Measurements from ENCODE around the gene GCK.

GCK gene

GRCh38 chr7:44124822-44125202 lies 64.4 kb downstream of the GCK start:
- FAIRE-seq (no peak), DNase-seq (ENCODE audit: insufficient read length, low spot score) (no peak)

GRCh38 chr7:44123190-44124003 lies 65.8 kb downstream of the GCK start, which contains the start of gene POLD2:
Gene POLD2 (minus strand): TSS chr7:44123548. CDS start chr7:44122053, 1,495 bp downstream.
- peak; percentile 94 for FAIRE-seq
- peak; percentile 100 for DNase-seq (ENCODE audit: insufficient read length, low spot score)

- DNase-seq (ENCODE audit: insufficient read length, low spot score) (no peak), FAIRE-seq (peak; percentile 21)
Observed at GRCh38 chr7:44122529-44122928, 66.7 kb downstream of the GCK start.

GRCh38 chr7:44121761-44122420 lies 67.3 kb downstream of the GCK start:
- DNase-seq (ENCODE audit: insufficient read length, low spot score) (no peak), FAIRE-seq (no peak)

- no peak for DNase-seq (ENCODE audit: insufficient read length, low spot score)
Observed at GRCh38 chr7:44120395-44120794, 68.8 kb downstream of the GCK start.

GRCh38 chr7:44119829-44120380 lies 69.3 kb downstream of the GCK start:
- FAIRE-seq (no peak), DNase-seq (ENCODE audit: insufficient read length, low spot score) (no peak)

More at GRCh38 chr7:44120395-44120794, 68.8 kb downstream of the GCK start:
- no peak for FAIRE-seq

- DNase-seq (ENCODE audit: insufficient read length, low spot score) (no peak), FAIRE-seq (no peak)
Observed at GRCh38 chr7:44117801-44118429, 71.3 kb downstream of the GCK start.

- FAIRE-seq (no peak), DNase-seq (ENCODE audit: insufficient read length, low spot score) (no peak)
Observed at GRCh38 chr7:44116789-44117666, 72.2 kb downstream of the GCK start.

GRCh38 chr7:44116087-44116788 lies 73.0 kb downstream of the GCK start:
- no peak for FAIRE-seq
- no peak for DNase-seq (ENCODE audit: insufficient read length, low spot score)

- DNase-seq (ENCODE audit: insufficient read length, low spot score) (no peak), FAIRE-seq (no peak)
Observed at GRCh38 chr7:44114586-44115310, 74.5 kb downstream of the GCK start.

GRCh38 chr7:44113764-44114354 lies 75.4 kb downstream of the GCK start:
- no peak for DNase-seq (ENCODE audit: insufficient read length, low spot score)
- FAIRE-seq = no peak

- DNase-seq (ENCODE audit: insufficient read length, low spot score) (no peak), FAIRE-seq (no peak)
Observed at GRCh38 chr7:44112997-44113763, 76.1 kb downstream of the GCK start.

- DNase-seq (ENCODE audit: insufficient read length, low spot score) (no peak), FAIRE-seq (no peak)
Observed at GRCh38 chr7:44112231-44112996, 76.8 kb downstream of the GCK start.

- no peak for FAIRE-seq
- no peak for DNase-seq (ENCODE audit: insufficient read length, low spot score)
Observed at GRCh38 chr7:44111761-44112160, 77.5 kb downstream of the GCK start.

- no peak for DNase-seq (ENCODE audit: insufficient read length, low spot score)
- FAIRE-seq = no peak
Observed at GRCh38 chr7:44110719-44111635, 78.3 kb downstream of the GCK start.

- DNase-seq (ENCODE audit: insufficient read length, low spot score) = no peak
- no peak for FAIRE-seq
Observed at GRCh38 chr7:44109991-44110390, 79.2 kb downstream of the GCK start.

Data from GM19239 (cell line).